HG02610 (cell line): ENCODE data around the gene DTNB.
A peak's percentile ranks its signal among the peaks of the same experiment; 100 is the strongest.

Experiments
- ATAC-seq: cut with Tn5 transposase; IDR thresholded peaks from one replicate; pipeline ENCODE4 v1.9.1; 2021; ENCODE audit warnings: mild to moderate bottlenecking, moderate library complexity; ENCODE audit not compliant: unreplicated experiment

DTNB gene

DNA sequence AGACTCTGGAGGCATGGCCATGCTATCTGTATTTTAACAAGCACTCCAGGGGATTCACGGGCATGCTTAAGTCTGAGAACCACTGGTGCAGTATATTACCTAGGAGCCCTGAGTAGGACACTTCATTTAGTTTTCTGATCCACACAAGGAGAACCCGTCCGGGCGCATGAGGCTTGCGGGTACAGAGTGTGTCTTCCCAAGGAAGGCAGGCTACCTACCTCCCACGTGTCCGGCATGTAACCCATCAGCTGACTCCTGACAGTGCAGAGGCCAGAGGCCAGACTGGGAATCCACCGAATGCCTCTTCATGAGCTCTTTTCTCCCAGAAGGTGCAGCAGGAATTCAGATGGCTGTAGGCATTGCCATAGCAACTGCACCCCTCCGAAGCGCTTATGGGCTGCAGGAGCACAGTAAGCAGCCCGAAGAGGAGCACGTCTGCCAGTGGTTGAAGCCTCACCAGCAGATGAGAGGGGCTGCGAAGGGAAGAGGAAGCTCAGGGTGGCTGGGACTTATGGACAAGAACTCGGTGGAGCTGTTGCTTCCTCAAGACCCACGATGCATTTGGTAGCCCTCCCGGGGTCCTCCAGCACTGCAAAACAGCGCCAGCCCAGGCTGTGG, 297.9 kb downstream of the DTNB start:
- no peak for ATAC-seq

DNA sequence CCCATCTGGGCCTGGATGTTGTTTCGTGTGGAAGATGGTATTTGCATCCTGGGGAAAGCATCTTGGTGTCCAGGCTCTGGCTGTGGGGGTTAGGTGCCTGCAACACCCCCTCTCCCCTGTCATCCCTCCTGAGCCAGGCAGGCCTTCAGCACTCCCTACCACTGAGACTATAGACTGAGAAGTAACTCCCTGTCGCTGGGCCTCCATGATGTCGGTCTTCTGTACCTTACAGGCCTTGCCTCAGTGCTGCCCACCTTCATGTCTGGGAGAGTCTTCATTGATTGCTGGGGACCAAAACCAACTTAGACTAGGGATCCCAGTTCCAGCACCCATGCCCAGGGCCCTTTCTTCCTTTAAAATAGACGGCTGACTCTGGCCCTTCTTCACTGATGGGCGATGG, 298.6 kb downstream of the DTNB start:
- no peak for ATAC-seq

DNA sequence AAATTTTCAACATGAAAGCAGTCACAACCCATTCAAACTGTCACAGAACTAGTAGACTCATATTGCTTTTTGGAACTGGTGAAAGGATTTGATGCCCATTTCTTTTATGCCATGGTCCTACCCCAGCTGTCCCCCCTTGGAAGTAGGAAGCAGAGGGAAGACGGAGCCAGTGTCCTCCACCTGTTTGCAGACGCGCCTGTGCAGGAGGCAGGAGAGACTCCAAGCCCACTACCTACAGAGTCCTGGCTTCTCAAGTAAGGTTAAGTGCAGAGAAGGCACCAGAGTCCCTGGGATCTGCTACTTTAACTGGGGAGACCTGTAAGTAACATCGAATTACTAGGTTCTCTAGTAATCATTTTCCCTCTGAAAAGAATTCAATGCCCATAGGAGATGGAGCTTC, 299.0 kb downstream of the DTNB start:
- no peak for ATAC-seq

DNA sequence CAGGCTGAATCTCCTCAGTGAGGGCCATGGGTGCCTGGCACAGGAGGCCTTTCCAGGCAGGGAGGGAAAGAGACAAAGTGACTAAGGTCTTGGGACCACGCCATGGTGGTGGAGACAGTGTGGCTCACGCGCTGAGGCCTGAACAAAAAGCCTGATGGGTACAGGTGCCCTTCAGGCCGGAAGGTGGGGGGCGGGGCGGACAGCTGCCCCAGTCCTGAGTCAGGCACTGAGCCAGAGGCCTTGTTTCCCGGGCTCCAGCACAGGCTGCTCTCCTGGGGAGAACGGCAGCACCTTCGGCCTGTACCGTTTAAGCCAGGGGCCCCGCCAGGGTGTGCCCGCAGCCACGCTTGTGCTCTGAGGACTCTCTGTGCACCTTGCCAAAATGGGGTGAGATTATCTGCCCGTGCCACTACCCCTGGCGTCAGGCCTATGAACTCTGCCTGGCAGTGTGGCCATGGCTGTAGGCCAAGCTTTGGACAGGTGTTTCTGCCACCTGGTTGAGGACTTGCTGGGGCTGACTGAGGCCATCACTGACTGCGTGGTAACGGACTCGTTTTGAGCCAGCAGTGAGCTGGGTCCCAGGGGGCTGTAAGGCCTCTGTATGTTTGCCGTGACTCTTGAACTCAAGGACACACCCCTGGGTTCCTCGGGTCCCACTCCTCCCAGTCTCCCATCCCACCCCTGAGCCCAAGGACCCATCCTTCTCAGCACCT, 300.0 kb downstream of the DTNB start:
- no peak for ATAC-seq

DNA sequence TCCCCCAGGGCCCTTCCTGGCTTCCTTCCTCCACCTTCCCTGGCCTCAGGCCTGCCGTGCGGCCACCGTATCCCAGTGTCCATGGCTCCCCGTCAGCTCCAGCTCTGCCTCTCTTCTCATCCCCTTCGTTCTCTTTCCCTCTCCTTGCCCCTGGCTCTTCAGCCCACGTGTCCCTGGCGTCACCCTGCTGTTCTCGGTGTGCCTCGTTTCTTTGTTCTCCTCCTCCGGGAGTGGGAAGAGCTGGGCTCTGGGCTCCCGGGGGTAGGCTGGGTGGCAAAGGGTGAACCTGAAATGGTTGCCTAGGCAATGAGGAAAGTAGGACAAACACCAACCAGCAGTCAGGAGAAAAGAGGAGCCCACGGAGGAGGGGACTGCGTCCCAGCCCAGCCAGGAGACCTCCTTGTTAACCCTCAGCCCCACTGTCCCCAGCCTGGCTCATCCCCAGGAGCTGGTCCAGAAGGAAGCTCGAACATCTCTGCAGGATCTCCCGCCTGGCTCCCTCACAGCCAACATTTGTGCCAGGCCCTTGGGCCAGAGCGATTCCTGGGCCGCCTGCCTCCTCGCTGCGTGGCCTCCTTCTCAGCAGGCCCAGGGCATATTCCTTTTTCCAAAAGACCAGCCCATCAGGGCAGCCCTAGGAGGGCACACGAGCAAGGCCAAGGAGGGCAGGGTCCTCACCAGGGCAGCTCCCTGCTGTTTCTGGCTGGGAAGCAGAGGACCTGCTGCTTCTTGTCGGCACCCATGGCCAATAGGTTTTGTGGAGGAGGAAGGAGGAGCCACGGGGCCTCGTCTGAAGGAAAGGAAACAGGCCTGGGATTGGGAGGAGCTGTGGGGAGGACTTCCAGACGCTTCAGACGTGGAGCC, 300.7 kb downstream of the DTNB start:
- ATAC-seq = no peak

DNA sequence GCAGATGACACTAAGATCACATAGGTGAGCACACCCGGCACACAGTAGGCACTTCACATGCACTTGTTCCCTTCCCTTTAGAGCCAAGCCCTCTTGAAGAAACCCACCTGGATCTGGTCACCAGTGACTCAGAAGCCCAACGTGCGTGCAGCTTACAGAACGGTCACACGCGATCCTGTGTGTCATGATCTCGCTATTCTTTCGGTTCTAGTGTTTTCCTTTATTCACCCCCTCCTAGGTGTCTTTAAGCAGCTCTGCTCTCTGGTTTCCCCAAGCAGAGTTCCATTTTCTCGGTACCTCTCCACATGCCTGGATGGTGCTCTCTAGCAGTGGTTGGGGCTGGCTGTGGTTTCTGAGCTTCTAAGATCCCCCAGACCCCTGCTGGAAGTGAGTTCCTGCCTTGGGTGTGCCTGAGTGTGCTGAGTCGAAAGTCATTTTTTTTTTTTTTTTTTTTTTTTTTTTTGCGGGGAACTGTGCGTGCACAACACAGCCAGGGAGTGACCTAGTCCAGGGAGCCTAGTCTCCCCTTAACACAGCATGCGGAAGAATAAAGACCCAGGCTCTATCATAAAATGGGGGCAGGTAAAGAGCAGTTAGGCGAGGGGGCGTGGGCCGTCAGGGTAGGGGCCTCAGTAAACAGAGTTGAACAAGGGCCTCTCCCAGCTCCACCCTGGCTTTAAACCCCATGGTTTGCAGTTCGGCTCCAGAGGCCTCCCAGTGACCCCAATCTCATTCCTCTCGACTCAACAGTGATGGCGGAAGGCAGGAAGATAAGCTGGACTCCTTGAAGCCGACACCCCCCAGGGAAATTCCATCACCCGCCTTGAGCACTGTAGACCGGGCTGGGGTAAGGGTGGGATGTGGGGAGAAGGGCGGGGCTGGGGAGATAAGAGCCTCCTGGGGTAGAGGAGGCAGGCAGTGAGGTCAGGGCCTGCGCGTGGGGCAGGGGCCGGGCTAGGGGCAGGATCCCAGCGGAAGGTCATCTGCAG, 301.8 kb downstream of the DTNB start:
- ATAC-seq = no peak

DNA sequence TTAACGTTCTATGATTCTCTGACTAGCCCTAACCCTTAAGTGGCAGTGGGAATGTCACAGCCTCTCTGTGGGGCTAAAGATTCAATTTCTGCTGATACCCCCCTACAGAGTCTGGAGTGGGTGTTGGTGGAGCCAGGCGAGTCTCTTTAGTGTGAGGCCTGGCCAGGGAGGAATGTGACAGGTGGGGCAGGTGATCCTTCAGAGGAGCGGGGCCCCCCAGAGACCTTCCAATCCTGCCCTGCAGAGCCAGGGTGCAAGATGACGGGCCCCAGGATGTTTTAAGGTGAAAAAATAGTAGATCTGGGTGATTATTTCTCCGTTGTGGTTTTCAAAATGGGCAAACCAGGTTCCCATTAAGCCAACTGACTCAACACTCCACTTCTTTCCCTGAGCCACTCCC, 303.5 kb downstream of the DTNB start:
- ATAC-seq = no peak

- no peak for ATAC-seq
Observed at GRCh38 chr2:25369439-25369838, 303.9 kb downstream of the DTNB start.

- ATAC-seq = no peak
Observed at GRCh38 chr2:25368660-25369059, 304.7 kb downstream of the DTNB start.

DNA sequence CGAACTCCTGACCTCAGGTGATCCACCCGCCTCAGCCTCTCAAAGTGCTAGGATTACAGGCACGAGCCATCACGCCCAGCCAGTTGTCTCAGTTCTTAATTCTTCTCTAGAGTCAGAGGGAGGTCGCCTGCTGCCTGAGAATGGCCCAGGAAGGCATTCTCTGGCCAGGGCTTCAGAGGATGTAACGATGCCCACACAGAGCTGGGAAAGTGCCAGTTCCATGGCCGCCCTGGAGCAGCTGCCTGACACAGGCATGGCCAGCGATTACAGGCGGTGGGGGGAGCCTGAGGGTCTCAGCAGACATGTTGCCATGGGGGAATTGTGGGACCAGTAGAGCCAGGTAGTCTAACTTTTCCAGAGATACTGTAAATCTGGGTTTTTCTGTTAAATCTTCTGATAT, 306.1 kb downstream of the DTNB start:
- no peak for ATAC-seq

DNA sequence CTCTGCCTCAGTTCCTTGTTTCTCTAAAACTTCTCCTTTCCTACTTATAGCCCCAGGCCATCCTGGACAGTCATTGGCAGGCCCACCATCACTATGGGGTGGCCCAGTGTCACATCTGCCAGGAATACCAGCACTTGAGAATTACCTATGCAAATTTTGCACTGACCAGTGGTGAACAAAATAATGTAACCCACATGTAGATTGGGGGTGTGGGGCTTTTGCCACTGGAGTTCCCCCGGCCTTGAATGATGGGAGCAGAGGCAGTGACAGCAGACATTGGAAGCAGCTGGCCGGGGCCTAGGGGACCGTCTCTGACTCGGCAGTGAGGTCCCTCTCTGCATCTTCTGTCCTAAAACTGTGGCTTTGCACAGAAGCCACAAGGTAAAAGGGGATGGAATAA, 306.7 kb downstream of the DTNB start:
- no peak for ATAC-seq

- no peak for ATAC-seq
Observed at GRCh38 chr2:25365241-25365640, 308.1 kb downstream of the DTNB start.

DNA sequence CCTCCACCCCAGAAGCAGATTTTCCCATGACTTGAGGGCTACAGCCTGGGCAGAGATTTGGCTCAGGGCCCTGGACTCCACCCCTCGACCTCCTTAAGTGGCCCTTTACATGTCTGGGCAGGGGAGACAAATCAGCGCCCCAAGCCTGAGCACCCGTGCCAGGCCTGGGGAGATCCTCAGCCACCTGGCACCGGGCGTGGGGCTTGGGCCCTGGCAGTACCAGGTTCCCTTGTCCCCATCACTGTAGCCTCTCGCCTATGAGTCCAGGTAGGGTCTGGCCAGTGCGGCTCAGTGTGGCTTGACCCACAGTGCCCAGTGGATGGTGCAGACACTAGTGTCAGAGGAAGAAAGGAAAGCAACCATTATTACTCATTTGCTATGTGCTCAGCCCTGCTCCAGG, 309.6 kb downstream of the DTNB start:
- ATAC-seq = no peak

GRCh38 chr2:25362434-25363145, 310.8 kb downstream of the DTNB start:
- ATAC-seq = peak; percentile 77

DNA sequence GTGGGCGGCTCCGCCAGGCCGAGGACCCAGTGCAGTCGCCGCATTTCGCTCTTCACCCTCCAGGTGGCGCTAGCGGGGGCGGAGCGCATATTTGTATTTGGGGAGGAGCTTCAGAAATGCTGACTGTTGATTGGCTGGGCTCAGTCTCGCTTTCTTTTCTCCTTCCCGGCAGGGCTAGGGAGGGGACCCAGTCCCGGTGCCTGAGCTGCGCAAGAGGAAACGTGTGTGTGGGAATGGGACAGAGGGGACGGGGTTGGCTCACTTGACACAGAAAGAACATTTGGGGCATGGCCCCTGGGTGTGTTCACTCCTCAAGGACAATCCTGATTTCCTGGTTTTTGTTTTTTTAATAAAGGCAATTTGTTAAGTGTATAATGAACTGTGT, 311.3 kb downstream of the DTNB start:
- ATAC-seq = peak; percentile 78

- ATAC-seq = no peak
Observed at GRCh38 chr2:25361261-25362048, 311.9 kb downstream of the DTNB start.

DNA sequence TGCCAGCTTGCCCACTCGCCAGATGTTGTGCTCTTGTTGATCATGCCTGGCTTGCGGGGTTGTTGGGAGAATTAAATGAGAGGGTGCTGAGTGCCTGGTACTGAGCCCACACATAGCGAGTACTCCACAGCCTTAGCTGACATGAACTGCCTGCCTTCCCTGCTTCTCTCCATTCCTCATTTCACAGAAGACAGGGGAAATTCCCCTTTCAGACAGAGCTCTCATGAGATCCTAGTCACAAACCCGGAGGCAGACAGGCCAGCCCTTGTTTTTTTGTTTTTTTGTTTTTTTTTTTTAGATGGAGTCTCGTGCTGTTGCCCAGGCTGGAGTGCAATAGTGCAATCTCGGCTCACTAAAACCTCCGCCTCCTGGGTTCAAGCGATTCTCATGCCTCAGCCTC, 314.5 kb downstream of the DTNB start:
- ATAC-seq = no peak

GRCh38 chr2:25358249-25358815, 315.0 kb downstream of the DTNB start:
- ATAC-seq = no peak

DNA sequence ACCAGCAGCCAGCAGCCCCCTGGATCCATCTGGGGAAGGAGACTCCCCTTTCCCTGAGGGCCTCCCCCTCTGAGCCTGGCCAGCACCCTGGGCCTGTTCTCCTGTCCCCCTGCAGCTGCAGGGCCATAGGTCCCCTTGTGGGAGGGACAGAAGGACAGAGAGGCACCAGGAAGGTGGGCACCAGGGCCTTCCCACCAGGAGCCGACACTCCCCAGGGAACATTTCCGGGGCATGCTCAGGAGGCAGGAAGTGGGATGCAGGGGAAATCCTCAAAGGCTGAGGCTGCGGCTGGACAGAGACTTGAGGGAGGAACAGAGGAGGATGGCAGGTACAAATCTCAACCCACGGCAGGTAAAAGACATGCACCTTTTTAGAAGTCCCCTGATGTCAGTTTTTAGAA, 317.3 kb downstream of the DTNB start:
- no peak for ATAC-seq
